Fibroblast of lung (primary cell): Measurements from ENCODE around the gene KLHL33. TPM values are rescaled to one million over a fixed set of nuclear protein-coding genes. Genes with fewer than 3 reads are reported as not detected.

ENCODE experiments used
- DNase-seq, 2 donors: peaks; one replicate each; pipeline versions ENCODE4 v3.0.0 to v3.0.0-alpha.2; 2010; ENCODE audit warnings: low read depth in 2 of 2
- H2AFZ ChIP-seq: 2 replicates; pipeline ENCODE4 v1.5.1; 2012; ENCODE audit warnings: low read length, control low read depth, inconsistent platforms
- H3K27ac ChIP-seq: 2 replicates; pipeline ENCODE4 v1.5.1; 2011; ENCODE audit warnings: low read length, control low read depth; ENCODE audit not compliant: insufficient read depth
- H3K27me3 ChIP-seq: 2 replicates; pipeline ENCODE4 v1.5.1; 2011; ENCODE audit warnings: mild to moderate bottlenecking, low read length; ENCODE audit not compliant: control insufficient read depth, insufficient read depth
- H3K36me3 ChIP-seq: 2 replicates; pipeline ENCODE4 v1.5.1; 2011; ENCODE audit warnings: low read length; ENCODE audit not compliant: control insufficient read depth, insufficient read depth
- H3K4me1 ChIP-seq: 2 replicates; pipeline ENCODE4 v1.5.1; 2011; ENCODE audit warnings: low read length; ENCODE audit not compliant: control insufficient read depth, insufficient read depth; ENCODE audit errors: extremely low read depth
- H3K4me2 ChIP-seq: 2 replicates; pipeline ENCODE4 v1.5.1; 2011; ENCODE audit warnings: low read length, control low read depth; ENCODE audit not compliant: insufficient read depth; ENCODE audit errors: extremely low read depth
- H3K4me3 ChIP-seq, 4 experiments: fragments of 200-600 bp in 1 of 4; sonication (generic) in 1 of 4; replicated peaks in 1 of 4; 2 replicates each; pipeline ENCODE4 v1.5.1; 2011 to 2016; ENCODE audit warnings: low read length in 4 of 4, low read depth in 3 of 4, mild to moderate bottlenecking in 3 of 4, control low read depth in 2 of 4, inconsistent platforms in 1 of 4, mixed read lengths in 1 of 4; ENCODE audit not compliant: insufficient read depth in 1 of 4; ENCODE audit errors: control extremely low read depth in 1 of 4
- H3K79me2 ChIP-seq: 2 replicates; pipeline ENCODE4 v1.5.1; 2012; ENCODE audit warnings: mild to moderate bottlenecking, low read length, inconsistent platforms; ENCODE audit not compliant: control insufficient read depth, insufficient read depth
- H3K9ac ChIP-seq: 2 replicates; pipeline ENCODE4 v1.5.1; 2011; ENCODE audit warnings: mild to moderate bottlenecking, low read length, control low read depth; ENCODE audit not compliant: insufficient read depth
- H3K9me3 ChIP-seq: 2 replicates; pipeline ENCODE4 v1.5.1; 2012; ENCODE audit warnings: low read depth, low read length; ENCODE audit not compliant: control insufficient read depth, insufficient read depth
- H4K20me1 ChIP-seq: 2 replicates; pipeline ENCODE4 v1.5.1; 2011; ENCODE audit warnings: low read length; ENCODE audit not compliant: control insufficient read depth, insufficient read depth; ENCODE audit errors: extremely low read depth
- EZH2 ChIP-seq: IDR thresholded peaks from 2 replicates; pipeline ENCODE4 v1.5.1; 2012; ENCODE audit warnings: low read length, control low read depth, mild to moderate bottlenecking; ENCODE audit errors: missing control alignments
- polyA plus RNA-seq, 2 donors: library from polyadenylated mRNA; depleted of rRNA in 1 of 2; stranded (reverse) in 1 of 2; unstranded in 1 of 2; fragments of >200 nt; gene quantifications; 2 replicates each; pipeline ENCODE4 v1.2.1, GENCODE V29; 2011 to 2012; ENCODE audit warnings: missing spikeins in 1 of 2
- total RNA-seq: library from RNA; depleted of rRNA; stranded (reverse); fragments of >200 nt; gene quantifications from 2 replicates; pipeline ENCODE4 v1.2.1, GENCODE V29; 2014
- TF ChIP-seq, protein P1 (sequence below), 2 donors: IDR thresholded peaks in 1 of 2; conservative IDR thresholded peaks in 1 of 2; 1 replicate in 1 of 2; 2 replicates in 1 of 2; pipeline ENCODE4 v1.5.1; 2011 to 2012; ENCODE audit warnings: low read length in 2 of 2, control low read depth in 1 of 2, inconsistent platforms in 1 of 2, low read depth in 1 of 2, mild to moderate bottlenecking in 1 of 2

The KLHL33 gene
- total and polyA plus RNA-seq, 2 donors (not counting 1 experiment from before 2014, with no cell fraction given): 0.17 to 1.5 TPM

DNA sequence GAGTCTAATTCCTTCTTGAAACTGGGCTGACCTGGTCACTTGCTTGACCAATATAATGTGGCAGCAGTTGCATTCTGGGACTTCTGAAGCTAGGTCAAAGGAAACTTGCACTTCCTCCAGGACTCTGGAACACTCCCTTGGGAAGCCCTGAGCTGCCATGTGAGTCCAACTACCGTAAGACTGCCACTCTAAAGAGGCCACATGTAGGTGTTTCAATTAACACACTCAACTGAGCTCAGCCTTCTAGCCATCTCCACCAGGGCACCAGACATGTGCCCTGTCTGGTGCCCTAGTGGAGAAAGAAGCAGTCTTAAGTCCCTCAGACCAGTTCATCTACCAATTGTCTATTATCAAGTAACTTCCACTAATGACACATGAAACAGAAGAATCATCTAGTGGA lies 16.5 kb downstream of the KLHL33 start:
- no peak overlapping the region for H2AFZ ChIP-seq
- no peaks in the 10 kb centered on the region for H3K4me1 ChIP-seq
- H3K27me3 ChIP-seq: no peaks in the 10 kb centered on the region
- DNase-seq: no peak
- H4K20me1 ChIP-seq: no peaks in the 10 kb centered on the region
- H3K4me2 ChIP-seq: no peak overlapping the region
- H3K36me3 ChIP-seq: no peaks in the 10 kb centered on the region
- no peak overlapping the region for H3K9ac ChIP-seq
- no peaks in the 10 kb centered on the region for H3K79me2 ChIP-seq
- no peak overlapping the region for H3K4me3 ChIP-seq
- TF ChIP-seq, protein P1, sequence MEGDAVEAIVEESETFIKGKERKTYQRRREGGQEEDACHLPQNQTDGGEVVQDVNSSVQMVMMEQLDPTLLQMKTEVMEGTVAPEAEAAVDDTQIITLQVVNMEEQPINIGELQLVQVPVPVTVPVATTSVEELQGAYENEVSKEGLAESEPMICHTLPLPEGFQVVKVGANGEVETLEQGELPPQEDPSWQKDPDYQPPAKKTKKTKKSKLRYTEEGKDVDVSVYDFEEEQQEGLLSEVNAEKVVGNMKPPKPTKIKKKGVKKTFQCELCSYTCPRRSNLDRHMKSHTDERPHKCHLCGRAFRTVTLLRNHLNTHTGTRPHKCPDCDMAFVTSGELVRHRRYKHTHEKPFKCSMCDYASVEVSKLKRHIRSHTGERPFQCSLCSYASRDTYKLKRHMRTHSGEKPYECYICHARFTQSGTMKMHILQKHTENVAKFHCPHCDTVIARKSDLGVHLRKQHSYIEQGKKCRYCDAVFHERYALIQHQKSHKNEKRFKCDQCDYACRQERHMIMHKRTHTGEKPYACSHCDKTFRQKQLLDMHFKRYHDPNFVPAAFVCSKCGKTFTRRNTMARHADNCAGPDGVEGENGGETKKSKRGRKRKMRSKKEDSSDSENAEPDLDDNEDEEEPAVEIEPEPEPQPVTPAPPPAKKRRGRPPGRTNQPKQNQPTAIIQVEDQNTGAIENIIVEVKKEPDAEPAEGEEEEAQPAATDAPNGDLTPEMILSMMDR (conservative IDR thresholded peaks at IDR 0.05 in 1 of 2, IDR thresholded peaks at IDR 0.05 in 1 of 2; ENCODE audit: low read depth in 1 of 2, low read length in 2 of 2): no peak
- TF ChIP-seq EZH2: no peak
- no peaks in the 10 kb centered on the region for H3K9me3 ChIP-seq
- H3K27ac ChIP-seq: no peak overlapping the region

DNA sequence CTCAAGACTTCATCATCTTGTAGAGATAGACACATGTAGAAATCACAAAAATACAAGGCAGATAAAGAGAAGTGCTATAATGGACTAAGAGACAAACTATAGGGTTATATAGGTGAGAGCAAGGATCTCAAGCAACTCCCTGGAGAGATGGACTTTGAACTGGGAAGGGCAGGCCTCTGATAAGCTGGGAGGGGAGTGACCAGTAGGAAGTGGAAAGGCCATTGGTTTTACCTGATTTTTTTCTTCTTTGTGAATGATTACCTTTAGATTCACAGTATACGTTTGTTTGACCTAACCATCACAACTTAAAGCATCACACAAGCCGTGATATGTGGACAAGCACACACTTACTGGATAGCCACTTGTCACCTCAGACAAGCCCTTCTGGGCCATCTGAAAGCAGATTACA lies 17.5 kb downstream of the KLHL33 start:
- H3K36me3 ChIP-seq: no peaks in the 10 kb centered on the region
- no peak overlapping the region for H3K4me2 ChIP-seq
- no peaks in the 10 kb centered on the region for H3K9me3 ChIP-seq
- H3K4me3 ChIP-seq: no peak overlapping the region
- no peaks in the 10 kb centered on the region for H3K27me3 ChIP-seq
- H3K4me1 ChIP-seq: no peaks in the 10 kb centered on the region
- no peaks in the 10 kb centered on the region for H4K20me1 ChIP-seq
- no peak overlapping the region for H3K9ac ChIP-seq
- H3K27ac ChIP-seq: no peak overlapping the region
- H2AFZ ChIP-seq: no peak overlapping the region
- no peak for DNase-seq
- H3K79me2 ChIP-seq: no peaks in the 10 kb centered on the region
- TF ChIP-seq, protein P1 (conservative IDR thresholded peaks at IDR 0.05 in 1 of 2, IDR thresholded peaks at IDR 0.05 in 1 of 2; ENCODE audit: low read depth in 1 of 2, low read length in 2 of 2): no peak
- TF ChIP-seq EZH2: no peak

DNA sequence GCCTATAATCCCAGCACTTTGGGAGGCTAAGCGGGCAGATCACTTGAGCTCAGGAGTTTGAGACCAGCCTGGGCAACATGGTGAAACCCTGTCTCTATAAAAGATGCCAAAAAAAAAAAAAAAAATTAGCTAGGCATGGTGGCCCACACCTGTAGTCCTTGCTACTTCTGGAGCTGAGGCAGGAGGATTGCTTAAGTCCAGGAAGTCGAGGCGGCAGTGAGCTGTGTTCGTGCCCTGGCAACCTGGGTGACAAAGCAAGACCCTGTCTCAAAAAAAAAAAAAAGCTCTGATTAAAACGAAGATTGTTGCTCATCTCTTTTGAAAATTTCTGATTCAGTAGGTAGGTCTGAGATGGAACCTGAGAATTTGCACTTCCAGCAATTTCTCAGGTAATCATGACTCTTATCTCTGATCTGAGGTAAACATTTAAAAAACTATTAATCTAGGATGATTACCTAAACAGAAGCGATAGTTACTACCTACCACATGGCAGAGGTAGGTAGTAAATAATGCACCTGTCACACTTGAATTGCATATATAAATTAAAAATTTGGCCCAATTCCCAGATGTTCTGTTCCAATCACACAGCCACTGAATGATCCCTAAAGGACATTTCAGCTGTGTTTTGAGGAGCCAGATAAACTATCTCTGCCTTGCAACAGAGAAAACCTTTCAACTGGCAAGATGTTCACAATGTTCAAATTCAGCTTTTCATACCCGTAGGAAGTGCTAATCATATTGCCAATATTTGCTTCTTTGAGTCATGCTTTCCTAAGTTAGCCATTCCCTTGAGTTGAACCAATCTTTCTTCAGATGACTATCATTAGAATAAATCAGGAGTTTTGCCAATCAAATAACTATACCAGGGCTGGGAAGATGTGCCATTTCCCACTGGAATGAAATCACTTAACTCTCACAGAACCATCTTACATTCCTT lies 18.4 kb downstream of the KLHL33 start:
- H3K27ac ChIP-seq: no peak overlapping the region
- no peak overlapping the region for H3K4me2 ChIP-seq
- H3K36me3 ChIP-seq: no peaks in the 10 kb centered on the region
- no peak overlapping the region for H2AFZ ChIP-seq
- DNase-seq: no peak
- no peaks in the 10 kb centered on the region for H3K9me3 ChIP-seq
- no peaks in the 10 kb centered on the region for H3K27me3 ChIP-seq
- H3K9ac ChIP-seq: no peak overlapping the region
- H3K79me2 ChIP-seq: no peaks in the 10 kb centered on the region
- H3K4me3 ChIP-seq: no peak overlapping the region
- no peaks in the 10 kb centered on the region for H3K4me1 ChIP-seq
- H4K20me1 ChIP-seq: no peaks in the 10 kb centered on the region
- TF ChIP-seq, protein P1 (conservative IDR thresholded peaks at IDR 0.05 in 1 of 2, IDR thresholded peaks at IDR 0.05 in 1 of 2; ENCODE audit: low read depth in 1 of 2, low read length in 2 of 2): no peak
- no peak for TF ChIP-seq EZH2
